MM.1S (cell line): Measurements from ENCODE around the gene LRRC18.

Experiments
- EZH2 ChIP-seq: fragments of 300-600 bp; sonication (generic); optimal IDR thresholded peaks from 2 replicates; pipeline ENCODE3; 2017; ENCODE audit warnings: low read depth, mild to moderate bottlenecking, antibody characterized with exemption, low read length, mixed read lengths
- EZH2phosphoT487 ChIP-seq: fragments of 300-600 bp; sonication (generic); IDR thresholded peaks from 2 replicates; pipeline ENCODE4 v1.6.1; 2018; ENCODE audit warnings: antibody characterized with exemption, low read length
- TF ChIP-seq, protein P1 (sequence below): fragments of 300-600 bp; sonication (generic); IDR thresholded peaks from 2 replicates; pipeline ENCODE4 v1.5.1; 2016; ENCODE audit warnings: antibody characterized with exemption, low read length, mixed read lengths

DNA sequence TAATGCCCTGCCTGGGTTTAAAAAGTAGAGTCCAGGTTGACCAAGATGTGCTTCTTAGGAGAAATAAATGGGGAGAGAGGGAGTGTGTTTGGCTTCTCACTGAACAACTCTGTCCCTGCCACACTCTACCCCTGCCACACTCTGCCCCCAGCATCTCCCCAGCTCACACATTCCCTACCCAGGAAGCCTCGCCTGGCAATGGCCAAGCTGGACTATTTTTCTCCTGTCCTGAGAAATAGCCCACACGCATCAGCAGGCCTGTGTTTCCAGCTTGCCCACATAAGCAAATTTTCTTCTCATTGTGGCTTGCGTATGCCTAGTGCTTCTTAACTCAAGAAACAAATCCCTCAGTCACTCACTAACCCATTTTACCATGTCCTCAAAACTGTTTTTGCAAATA lies 1.8 kb downstream of the LRRC18 start:
- TF ChIP-seq, protein P1, sequence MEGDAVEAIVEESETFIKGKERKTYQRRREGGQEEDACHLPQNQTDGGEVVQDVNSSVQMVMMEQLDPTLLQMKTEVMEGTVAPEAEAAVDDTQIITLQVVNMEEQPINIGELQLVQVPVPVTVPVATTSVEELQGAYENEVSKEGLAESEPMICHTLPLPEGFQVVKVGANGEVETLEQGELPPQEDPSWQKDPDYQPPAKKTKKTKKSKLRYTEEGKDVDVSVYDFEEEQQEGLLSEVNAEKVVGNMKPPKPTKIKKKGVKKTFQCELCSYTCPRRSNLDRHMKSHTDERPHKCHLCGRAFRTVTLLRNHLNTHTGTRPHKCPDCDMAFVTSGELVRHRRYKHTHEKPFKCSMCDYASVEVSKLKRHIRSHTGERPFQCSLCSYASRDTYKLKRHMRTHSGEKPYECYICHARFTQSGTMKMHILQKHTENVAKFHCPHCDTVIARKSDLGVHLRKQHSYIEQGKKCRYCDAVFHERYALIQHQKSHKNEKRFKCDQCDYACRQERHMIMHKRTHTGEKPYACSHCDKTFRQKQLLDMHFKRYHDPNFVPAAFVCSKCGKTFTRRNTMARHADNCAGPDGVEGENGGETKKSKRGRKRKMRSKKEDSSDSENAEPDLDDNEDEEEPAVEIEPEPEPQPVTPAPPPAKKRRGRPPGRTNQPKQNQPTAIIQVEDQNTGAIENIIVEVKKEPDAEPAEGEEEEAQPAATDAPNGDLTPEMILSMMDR: no peak
- TF ChIP-seq EZH2 (no peak), EZH2phosphoT487 (no peak)
